HG03095 (cell line): ENCODE data around the gene NR3C1.
"Not testable (repeated sequence)": the region's sequence is repeated elsewhere in the genome, so short reads cannot be mapped to it uniquely, and the experiment has no call there.

ENCODE experiments used
- ATAC-seq: cut with Tn5 transposase; IDR thresholded peaks from one replicate; pipeline ENCODE4 v1.9.1; 2021; ENCODE audit warnings: moderate library complexity; ENCODE audit not compliant: unreplicated experiment

Gene NR3C1

DNA sequence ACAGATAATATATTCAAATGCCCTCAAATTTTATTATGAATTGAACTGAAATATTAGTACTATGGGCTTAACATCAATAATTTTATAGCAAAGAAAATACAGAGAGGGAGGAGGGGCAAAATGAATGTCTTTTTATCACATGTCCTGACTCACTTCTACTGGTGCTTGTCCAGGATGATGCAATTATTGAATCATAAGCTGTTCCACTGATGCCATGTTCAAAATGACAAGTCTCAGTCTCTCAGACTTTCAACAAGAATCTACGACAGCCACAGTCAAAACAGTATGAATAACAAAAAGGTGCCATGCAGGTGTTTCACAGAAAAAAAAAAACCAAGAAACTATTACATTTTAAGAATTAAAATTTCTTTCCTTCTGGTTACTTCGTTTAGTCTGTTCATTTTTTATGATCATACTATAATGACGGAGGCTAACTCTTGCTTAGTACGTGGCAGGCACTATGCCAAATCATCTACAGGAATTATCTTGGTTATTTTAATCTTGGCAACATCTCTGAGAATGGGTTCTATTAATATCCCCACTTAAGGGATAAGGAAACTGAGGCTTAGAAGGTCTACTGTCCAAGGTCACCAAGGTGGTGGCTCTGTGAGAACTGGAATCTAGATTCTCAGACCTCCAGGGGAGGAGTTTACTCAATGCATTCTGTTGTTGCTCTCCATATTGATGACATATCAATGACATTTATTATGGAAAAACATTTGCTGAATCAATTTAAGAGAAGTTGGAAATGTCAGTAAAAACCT is 61.5 kb downstream of the NR3C1 start:
- ATAC-seq = no peak

DNA sequence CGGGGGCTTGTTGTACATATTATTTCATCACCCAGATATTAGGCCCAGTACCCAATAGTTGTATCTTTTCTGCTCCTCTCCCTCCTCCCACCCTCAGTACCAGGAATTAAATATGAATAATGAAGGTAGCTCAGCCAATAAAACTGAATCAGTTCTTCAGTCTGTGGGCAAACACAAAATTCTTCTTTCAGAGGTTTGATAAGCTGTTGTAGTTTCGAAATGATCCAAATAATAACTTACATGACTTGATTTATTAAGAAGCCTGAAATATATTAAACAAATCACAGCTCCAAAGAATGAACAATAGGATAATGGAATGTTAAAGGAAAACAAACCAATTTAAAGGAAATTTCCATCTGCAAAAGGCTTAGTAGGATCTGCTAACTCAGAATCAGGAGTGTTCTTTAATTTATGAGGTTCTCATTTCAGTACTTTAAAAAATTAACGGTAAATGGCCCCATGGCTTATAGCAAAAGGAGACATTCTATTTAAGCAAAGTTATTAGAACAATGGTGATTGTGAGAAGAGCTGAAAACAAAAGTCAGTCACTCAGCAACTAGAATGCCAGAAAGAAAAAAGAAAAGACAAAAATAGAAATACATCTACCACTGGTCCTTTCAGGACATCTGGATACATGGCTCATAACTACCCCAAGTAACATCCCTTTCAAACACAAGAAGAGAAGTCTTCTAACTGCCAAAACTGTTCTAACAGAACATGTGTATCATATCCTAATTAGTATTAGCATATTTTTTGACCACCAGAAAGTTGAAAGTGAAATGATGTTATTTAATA is 62.4 kb downstream of the NR3C1 start:
- no peak for ATAC-seq

DNA sequence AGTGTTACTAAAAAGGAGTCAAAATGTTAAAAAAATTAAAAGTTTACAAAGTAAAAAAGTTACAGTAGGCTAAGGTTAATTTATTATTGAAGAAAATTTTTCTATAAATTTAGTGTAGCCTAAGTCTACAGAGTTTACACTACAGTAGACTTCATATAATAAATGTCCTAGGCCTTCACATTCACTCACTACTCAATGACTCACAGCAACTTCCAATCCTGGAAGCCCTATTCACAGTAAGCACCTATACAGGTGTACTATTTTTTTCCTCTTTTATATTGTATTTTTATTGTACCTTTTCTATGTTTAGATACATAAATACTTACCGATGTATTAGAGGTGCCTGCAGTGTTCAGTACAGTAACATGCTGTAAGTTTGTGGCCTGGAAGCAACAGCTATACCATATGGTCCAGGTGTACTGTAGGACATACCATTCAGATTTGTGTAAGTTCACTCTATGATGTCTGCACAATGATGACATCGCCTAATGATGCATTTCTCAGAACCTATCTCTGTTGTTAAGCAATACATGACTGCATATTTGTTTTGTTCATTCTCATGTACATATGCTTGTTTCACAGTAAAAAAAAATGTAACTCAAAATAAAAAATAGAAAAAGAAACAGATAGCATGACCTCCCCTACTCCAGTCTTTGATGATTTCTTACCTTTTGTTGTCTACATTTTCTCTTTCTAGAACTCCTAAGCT is 64.7 kb downstream of the NR3C1 start:
- ATAC-seq = no peak

DNA sequence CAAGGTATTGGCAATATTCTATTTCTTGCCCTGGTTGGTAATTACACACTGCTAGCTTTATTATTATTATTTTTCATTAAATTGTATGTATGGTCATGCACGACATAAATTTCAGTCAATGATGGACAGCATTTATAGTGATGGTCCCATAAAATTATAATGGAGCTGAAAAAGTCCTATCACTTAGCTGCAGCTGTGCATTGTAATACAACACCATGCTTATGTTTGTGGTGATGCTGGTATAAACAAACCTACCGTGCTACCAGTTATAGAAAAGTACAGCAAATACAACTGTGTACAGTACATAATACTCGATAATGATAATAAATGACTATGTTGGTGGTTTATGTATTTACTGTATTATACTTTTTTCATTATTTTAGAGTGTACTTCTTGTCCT is 65.5 kb downstream of the NR3C1 start:
- no peak for ATAC-seq

DNA sequence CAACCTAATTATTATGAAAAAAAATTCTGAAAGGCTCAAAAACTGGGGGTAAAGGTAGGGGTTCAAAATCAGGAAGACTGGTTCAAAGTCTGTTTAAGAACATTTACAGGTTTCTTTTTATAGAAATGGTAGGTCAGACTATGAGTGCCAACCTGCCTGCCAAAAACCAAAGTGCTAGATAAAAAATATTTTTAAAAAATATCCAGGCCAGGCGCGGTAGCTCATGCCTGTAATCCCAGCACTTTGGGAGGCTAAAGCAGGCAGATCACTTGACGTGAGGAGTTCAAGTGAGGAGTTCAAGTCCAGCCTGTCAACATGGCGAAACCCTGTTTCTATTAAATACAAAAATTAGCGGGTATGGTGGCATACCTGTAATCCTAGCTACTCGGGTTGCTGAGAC is 67.0 kb downstream of the NR3C1 start:
- ATAC-seq = no peak

DNA sequence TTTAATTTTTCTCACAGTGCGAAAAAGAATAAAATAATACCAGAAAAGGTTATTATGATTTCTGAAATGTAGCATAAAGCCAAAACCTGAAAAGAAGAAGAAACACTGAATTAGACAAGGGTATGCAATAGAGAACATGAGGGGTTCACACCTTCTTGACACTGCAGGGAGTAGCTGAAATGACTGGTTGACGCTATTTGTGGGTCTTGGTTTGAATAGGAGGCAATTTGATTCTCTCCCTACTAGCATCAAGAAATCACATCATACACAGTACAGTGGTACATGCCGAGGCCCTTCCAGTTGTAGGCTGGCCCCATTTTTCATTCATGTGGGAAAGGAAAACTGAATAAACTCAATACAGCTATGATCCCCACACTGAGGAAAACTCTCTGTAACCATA is 68.6 kb downstream of the NR3C1 start:
- ATAC-seq = no peak

DNA sequence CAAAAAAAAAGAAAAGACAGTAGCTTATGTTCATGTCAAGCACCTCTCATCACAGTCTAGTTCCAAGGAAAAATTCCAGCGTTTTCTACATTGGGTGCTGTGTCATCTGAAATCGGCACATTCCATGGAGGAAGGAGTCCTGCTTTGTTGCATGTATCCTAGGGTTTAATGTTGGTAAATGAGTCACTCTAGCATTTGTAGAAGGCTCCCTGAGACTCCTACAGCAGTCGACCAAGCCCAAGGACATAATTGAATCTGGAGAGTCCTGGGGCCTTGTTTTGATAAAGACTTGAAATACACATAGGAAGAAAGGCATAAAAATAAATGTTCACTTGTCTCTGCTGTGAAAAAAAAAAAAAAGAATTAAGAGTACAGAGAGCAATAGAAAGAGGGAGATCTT is 69.1 kb downstream of the NR3C1 start:
- not testable (repeated sequence) for ATAC-seq

DNA sequence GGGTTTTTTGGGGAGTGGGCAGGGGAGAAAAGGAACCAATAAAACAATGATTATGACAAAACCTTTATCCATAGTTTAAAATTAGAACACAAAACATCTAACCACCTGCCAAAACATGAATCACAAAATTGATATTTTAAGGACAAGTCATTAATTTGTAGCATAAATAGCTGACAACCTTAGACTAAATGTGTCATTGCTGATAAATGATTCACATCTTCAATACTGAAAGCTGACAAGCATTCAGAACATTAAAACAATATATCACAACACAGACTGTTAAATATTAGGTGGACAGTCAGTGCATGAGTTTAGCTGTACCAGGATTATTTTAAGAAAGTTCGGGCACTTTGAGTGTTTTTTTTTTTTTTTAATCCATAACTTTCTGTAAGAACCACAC is 71.5 kb downstream of the NR3C1 start:
- no peak for ATAC-seq

DNA sequence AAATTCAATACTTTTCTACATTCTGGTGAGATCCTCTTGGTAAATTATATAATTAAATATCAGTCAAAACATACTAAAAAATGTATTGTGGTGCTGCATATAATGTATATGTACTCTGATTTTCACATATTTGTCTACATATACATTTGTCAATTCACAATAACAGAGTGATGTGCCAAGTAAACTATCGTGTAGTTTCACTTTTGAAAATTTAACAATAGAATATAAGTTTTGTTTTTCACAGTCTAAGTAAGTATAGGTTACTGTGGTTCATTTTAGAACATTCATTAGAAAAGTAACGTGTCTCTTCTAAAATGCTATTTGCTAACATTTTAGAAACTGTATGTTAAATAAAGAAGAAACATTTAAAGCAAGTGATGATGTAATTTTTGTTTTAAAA is 73.6 kb downstream of the NR3C1 start:
- no peak for ATAC-seq

DNA sequence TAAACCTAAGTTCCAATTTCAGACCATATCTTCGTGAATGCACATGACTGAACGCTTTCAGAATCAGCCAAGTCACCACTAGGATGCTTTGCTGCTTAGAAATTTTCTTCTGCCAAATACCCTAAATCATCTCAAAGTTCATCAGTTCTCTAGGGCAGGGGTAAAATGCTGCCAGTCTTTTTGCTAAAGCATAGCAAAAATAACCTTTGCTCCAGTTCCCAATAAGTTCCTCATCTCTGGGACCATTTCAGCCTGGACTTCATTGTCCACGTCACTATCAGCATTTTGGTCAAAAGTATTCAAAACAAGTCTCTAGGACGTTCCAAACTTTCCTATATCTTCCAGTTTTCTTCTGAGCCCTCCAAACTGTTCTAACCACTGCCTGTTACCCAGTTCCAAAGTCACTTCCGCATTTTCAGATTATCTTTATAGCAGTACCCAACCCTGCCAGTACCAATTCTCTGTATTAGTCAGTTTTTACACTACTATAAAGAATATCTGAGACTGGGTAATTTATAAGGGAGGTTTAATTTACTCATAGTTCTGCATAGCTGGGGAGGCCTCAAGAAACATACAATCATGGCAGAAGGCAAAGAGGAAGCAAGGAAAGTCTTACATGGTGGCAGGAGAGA is 74.8 kb downstream of the NR3C1 start:
- no peak for ATAC-seq

DNA sequence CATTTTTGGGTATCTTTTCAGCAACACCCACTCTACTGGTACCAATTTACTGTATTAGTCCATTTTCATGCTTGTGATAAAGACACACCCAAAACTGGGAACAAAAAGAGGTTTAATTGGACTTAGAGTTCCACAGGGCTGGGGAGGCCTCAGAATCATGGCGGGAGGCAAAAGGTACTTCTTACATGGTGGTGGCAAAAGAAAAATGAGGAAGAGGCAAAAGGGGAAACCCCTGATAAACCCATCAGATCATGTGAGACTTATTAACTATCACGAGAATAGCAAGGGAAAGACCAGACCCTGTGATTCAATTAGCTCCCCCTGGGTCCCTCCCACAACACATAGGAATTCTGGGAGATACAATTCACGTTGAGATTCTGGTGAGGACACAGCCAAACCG is 78.4 kb downstream of the NR3C1 start:
- ATAC-seq = not testable (repeated sequence)

DNA sequence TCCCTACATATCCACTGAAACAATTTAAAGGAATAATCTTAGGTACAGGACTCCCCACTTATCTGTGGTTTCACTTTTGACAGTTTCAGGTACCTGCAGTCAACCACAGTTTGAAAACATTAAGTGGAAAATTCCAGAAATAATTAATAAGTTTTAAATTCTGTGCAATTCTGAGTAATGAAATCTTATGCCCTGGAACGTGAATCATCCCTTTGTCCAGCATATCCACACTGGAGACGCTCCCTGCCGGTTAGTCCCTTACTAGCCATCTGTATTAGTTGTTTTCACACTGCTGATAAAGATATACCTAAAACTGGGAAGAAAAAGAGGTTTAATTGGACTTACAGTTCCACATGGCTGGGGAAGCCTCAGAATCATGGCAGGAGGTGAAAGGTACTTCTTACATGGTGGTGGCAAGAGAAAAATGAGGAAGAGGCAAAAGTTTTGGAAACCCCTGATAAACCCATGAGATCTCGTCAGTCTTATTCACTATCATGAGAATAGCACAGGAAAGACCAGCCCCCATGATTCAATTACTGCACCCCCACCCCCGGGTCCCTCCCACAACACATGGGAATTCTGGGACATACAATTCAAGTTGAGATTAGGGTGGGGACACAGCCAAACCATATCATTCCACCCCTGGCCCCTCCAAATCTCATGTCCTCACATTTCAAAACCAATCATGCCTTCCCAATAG is 80.4 kb downstream of the NR3C1 start:
- not testable (repeated sequence) for ATAC-seq

DNA sequence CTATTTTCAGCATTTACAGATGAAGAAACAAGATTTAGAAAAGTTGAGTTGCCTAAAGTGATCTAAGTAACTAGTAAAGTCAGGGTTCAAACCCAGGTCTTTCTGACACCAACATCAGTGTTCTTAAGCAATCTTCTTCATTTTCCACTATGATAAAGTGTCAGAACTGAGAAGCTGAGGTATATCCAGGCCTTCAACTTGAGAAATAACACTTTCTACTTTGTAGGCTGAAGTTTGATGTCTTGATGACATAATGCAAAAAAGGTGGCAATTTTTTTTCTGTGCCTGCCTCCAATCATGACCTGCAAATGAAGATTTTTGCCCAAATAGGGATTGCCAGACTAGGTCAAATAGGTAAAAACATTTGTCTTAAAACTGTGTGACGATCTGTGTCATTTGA is 81.3 kb downstream of the NR3C1 start:
- ATAC-seq = no peak

DNA sequence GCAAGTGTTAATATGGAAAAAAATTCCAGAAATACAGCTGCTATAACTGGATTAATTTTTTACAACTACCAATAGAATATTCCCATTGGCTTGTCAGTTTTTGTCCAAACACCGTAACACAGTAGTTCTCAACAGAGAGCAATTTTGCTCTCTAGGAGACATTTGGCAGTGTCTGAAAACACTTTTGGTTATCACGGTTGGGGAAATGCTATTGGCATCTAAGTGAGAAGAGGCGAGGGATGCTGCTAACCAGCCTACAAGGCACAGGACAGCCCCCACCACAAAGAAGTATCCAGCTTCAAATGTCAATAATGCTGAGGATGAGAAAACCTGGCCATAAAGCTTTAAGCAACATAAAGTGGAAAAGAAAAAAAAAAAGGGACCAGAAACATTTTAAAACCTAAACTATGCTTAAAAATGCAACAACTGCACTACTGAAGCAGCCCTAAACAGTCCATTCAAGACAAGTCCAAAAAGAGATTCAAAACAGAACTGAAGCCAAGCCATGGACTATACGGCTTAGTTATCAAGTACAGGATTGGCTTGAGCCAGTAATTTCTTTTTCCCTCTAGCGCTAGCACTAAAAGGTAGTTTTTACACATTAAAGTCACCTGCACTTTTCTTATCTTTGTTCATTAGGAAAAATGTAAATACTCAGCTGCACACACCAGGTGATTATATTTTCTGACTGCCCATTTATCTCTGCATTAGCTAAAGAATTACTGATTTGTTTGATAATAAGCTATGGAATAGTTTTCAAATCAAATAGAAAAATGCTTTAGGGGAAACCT is 83.9 kb downstream of the NR3C1 start:
- ATAC-seq = no peak

DNA sequence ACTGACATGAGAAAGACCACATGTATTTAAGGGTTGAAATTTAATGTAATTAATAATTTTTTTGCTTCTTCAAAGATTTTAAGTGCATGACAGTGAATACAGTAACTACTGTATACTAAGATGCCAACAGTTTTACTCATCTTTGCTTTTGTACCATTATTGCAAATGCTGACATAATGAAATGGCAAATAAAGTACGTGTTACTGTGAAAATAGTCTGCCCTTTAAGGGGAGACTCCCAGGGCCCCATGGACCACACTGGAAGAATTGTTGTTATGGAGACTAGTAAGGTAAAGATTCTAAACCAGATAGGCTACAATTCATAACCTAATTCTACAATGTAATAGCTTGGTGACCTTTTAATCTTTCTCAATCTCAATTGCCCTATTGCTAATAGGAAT is 84.7 kb downstream of the NR3C1 start:
- ATAC-seq = no peak

DNA sequence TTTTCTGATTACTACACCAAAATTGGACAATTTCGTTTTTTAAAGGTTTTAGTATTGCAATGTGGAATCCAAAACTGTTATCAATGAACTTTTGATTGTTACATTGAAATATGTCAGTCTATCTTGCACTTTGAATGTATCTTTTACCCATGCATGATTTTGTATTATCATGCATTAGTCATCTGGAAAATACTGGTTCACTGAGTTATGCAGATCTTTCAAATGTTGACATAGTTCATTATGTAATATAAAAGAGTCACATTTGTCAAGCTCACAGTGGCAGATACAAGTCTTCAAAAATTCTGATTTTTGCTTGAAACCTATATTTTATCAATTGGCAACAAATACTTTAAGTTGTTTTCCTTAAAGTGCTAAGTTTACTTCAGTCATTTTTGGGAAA is 85.2 kb downstream of the NR3C1 start:
- ATAC-seq = no peak

DNA sequence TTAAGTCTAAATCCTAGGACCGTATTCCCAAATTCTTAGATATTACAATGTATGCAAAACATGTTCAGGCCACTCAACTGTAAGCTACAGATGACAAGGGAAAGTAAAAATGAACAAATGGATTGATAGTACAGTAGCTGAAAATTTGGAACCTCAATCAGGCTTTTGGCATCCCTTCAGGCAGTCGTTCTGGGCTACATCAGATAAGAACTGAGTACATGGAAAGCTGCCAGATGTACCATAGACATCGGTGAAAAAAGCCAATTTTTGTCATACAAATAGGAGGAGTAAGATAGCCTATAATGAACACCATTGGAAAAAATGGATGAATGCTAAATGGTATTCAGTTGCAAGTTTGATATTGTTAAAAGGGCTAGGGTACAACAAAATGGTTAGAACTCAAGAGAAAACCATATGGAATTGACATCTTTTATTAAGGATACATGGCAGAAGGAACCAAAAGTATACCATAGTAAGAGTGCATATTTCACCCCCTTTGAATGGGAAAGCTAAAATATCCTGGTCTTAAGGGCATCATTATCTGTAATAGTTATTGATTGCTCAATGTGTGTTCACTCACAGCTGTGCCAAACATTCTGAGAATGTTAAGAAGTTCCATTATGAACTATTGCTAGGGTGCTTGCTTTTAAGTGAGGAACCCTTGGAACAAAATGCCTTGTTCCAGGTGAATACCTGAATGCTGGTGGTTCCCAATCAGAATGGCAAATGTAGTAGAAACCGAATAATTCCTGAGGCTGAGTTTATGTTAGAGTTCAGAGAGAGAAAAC is 86.4 kb downstream of the NR3C1 start:
- ATAC-seq = no peak

DNA sequence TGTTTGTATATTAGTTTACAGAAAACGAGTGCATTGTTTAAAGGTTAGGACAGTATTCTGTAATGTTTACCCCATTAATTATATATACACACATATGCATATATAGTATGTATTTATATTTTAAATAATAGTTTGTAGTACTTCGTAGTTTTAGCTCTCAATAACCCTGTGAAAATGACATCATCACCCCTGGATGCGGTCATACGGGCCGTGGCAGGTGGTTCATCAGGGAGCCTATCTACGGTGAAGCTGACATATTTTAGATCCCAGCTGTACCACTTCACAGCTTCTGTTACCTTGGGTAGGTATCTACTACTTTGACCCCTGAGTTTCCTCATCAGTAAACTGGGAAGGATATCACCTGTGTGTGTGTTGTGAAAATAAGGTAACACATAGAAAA is 87.1 kb downstream of the NR3C1 start:
- ATAC-seq = no peak

DNA sequence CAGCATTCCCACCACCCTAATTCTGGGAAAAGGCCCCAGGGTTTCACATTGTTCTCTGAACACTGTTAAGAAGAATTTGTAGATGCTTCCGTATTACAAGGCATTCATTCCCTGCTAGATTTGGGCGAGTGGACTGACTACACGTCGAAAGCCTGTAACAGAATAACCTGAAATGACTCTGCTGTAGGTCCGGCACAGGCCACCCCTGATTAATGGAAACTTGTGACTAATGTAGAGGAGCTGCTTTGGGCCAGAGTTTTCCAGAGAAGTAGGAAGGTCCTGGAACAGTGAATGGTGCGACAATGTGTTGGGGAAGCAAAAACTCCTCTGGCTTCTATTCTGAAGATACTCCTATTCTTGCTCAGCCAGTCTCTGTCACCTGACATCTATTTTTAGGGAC is 87.6 kb downstream of the NR3C1 start:
- no peak for ATAC-seq
